T1000 (cell line): ENCODE measurements around the gene ITGA11.

Experiments
- DNase-seq: peaks from one replicate; lab custom pipeline; 2025; ENCODE audit warnings: mixed read lengths; lab: John Stamatoyannopoulos, UW

Gene ITGA11

GRCh38 chr15:68352401-68353062 lies 79.4 kb downstream of the ITGA11 start:
- peak; percentile 84 for DNase-seq

GRCh38 chr15:68349151-68349550 lies 82.8 kb downstream of the ITGA11 start:
- no peak for DNase-seq

DNA sequence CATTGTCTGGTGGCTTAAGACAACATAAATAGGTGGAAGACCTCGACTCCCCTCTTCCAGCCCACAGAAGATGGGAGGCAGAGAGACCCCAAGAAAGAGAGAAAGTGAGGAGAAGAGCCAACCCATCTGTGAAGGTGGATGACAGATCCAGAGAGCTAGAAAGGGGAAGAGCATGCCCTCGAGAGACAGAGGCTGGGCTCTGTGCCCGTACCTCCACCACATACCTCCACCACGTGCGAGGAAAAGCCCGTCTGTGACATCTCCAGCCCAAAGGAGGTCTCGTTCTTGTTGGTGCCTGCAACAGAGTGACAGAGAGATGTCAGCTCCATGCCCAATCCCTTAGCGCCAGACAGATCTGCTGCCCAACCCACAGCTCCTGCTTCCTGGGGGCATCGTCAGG lies 83.4 kb downstream of the ITGA11 start:
- DNase-seq: no peak

- no peak for DNase-seq
Measured at GRCh38 chr15:68348081-68348480, 83.9 kb downstream of the ITGA11 start.

DNA sequence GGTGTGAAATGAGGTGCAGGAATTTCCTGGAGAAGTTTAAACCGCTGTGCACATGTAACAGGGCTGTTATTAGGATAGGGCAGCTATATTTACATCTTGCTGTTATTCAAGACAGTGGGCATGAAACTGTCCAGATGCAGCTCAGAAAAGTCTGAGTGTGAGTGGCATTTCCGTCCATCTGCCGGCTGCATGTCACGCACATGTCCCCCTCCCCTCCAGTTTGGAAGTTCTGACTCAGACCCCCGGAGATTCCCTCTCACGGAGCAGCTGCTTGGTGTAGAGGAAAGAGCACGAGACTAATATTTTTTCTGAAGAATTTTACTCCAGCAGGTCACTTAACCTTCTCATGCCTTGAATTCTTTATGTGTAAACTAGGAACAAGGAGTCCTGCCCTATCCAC lies 84.6 kb downstream of the ITGA11 start:
- peak; percentile 51 for DNase-seq

DNA sequence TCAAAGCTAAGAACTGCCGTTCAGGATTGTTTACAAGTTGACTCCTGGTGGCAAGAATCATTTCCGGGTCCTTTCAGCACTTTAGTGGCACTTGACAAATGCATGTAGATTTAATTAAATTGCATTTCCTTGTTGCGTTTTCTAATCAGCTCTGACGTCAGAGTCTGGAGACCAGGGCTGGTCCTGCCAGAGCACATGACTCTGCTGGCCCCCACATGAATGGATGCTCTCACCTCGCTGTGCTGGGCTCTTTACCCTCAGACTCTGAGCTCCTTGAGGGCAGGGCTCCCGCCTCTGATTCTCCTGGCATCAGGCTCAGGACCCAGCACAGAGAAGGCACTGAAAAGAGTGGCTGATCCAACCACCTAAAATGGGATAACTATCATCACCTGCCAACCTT lies 85.0 kb downstream of the ITGA11 start:
- no peak for DNase-seq

- no peak for DNase-seq
Measured at GRCh38 chr15:68345481-68345880, 86.5 kb downstream of the ITGA11 start.

DNA sequence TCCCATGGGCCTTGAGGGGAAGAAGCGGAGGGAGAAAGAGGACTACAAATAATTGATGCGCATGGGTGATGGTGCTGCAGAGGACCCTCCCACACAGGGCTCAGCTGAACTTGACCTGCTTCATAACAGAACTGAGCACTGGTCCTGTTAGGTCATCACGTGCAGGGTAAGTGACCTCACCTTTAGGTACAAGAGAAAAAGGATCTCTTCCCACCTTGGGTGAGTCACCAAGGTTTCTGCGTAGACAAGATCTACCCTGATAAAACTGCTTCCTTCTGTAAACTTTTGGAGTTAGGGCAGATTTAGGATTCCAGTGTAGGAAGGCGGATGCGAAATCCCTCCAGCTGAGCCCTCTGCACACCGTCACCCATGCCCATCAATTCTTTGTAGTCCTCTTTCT lies 87.4 kb downstream of the ITGA11 start:
- DNase-seq: no peak

DNA sequence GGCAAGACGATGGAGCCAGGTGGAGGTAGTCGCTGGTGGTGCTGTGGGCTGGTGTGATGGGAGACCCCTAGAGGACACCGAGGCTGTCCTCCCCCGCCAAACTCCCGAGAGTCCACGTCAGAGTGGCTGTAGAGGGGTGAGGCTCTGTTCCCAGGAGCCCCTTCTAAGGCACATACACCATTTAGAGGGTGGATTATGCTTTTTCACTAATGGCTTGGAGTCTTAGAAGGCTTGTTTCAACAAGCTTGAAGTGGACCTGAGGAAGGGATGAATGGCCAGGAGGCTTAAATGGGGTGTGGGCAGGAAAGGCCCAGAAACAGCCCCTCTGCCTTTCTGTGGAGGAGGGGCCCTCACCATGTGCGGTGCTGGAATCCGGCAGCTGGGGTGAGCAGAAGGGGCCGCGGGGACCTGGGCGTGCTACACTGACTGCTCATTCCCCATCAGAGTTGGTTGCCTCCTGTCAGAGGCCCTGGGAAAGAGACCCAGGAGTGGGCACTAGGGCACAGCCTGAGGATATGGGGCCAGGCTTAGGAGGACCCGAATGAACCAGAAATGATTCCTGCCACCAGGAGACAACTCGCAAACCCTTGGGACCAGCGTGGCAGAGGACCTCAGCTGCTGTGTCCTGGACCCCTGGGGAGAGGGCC lies 88.3 kb downstream of the ITGA11 start:
- no peak for DNase-seq

- DNase-seq: no peak
Measured at GRCh38 chr15:68341760-68342725, 89.9 kb downstream of the ITGA11 start.

GRCh38 chr15:68340726-68341671 lies 91.0 kb downstream of the ITGA11 start:
- DNase-seq: no peak

GRCh38 chr15:68339481-68339880 lies 92.5 kb downstream of the ITGA11 start:
- DNase-seq: no peak

DNA sequence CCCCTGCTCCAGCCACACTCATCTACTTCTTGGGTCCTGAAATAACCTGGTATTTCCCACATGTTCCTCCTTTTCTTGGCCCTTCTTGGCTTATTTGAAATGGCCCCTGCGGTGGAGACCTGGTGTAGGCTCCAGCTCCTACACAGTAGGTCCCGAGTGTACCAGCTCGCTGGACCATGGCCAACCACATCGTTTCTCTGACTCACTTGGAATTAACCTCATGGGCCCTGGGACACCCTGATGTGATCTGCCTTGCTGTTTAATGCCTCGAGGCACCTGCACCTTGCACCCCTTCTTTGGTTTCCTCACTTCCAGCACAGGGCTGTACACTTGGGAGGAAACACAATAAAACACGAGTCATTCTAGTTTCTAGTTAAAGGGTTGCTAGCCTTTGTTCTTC lies 94.1 kb downstream of the ITGA11 start:
- no peak for DNase-seq

DNA sequence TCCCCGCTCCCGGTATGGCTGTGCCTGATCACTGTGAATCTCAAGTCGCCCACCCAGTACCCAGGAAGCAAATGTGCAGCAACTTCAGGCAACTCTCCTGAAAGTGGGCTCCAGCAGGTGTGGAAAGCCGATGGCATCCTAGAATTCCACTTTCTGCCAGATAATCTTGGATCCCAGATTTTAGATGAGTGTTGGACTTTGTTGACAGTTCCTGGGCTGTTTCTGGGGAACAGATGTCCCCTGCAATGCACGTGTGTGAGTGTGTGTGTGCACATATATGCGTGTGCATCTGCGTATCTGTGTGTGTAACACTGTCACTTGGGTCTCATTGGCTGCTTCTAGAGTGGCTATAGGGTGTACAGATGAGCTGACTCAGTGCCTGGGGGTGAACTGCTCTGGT lies 95.4 kb downstream of the ITGA11 start:
- no peak for DNase-seq

DNA sequence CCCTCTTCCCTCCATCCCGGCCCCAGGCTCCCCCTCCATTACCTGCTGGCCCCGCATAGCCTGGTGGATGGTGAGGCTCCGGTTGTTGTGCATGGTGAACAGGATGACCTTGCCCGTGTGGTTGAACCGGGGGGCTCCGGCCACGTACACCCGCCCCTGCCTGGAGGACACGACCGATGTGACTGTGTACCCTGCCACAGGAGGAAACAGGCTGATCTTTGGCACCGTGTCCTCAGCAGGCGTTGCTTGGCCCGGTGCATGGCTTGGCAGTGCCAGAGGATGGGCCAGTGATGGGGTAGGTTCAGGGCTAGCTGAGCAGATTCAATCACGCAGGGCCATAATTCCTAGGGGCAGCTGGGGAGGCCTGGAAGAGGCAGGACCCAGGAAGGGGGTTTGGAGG lies 96.3 kb downstream of the ITGA11 start:
- no peak for DNase-seq

DNA sequence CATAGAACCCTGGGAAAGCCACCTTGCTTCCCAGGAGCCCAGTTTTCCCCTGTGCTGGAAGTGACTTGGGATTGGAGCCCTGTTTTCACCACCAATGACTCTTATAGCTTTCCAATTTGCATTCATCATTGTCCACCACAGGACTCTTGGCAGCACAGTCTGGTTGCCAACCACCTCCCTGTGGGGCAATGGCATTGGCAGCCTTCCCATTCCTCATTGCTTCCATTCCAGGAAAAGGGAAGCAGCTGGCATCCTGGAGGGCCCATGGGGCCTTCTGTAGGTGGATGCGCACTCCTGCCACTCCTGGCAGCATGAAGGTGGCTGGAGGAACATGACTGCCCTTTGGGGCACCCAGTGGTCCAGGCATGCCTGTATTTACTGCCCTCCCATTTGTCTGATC lies 96.7 kb downstream of the ITGA11 start:
- DNase-seq: no peak

GRCh38 chr15:68334661-68335124 lies 97.3 kb downstream of the ITGA11 start:
- no peak for DNase-seq

DNA sequence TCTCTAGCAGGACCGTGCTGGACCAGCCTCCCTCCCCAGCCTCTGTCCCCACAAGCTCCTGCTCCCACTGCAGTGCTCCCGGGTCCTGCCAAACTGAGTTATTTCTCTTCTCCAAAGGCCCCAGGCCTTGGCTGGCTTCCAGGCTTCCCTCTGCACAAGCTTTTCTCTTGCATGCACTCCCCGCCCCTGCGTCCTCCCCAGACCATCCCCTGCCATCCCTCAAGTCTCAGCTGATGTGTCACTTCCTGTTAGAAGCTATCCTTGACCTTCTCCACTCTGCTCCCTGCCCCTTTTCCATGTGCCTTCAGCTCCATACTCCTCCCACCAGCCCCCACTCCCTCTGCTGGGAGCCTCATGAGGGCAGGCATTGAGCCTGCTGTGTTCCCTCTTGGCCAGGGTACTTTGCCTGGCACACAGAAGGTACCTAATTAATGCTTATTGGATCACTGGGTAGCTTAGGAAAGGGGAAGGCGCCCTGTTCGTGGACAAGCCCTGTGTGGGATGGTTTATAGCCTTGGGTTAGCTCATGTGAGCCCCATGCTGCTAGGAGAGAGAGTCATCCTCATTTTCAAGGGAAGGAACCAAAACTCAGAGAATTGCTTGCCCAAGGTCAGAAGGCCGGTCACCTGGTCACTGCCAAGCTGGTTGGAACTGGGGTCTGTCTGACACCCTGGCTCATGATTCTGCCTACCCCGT lies 98.0 kb downstream of the ITGA11 start:
- DNase-seq: no peak

DNA sequence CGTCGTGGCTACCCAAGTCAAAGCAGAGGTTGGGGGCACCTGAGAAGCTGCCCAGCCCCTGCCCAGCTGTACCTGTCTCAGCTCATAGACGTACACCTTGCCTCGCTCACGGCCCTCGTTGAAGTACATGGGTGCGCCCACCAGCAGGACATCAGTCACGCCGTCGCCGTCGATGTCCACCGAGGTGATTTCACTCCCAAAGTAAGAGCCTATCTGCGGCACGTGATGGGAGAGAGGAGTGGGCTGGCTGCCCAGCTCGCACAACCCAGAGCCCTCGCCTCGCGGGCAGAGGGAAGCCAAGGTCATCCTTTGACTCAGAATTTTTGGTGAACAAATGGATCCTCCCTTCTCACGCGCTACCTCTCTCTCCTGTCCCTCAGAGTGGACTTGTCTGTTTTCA lies 99.7 kb downstream of the ITGA11 start:
- DNase-seq: no peak

DNA sequence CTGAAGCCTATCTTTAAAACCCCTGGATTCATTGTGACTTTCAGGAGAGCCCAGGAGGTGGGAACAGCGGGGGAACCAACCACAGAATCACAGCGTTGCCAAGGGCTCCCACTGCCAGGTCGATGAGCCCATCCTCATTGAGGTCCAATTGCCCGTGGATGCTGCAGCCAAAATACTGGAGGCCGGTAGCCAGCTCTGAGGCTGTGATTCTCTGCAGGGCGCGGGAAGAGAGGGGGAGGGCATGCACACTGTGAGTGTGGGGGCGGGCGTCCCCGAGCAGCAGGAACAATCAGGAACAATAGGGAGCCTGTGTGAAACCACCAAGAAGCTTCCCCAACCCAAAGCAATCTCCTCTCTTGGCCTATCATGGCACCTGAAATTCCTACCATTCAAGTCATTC lies 101.1 kb downstream of the ITGA11 start:
- no peak for DNase-seq

DNA sequence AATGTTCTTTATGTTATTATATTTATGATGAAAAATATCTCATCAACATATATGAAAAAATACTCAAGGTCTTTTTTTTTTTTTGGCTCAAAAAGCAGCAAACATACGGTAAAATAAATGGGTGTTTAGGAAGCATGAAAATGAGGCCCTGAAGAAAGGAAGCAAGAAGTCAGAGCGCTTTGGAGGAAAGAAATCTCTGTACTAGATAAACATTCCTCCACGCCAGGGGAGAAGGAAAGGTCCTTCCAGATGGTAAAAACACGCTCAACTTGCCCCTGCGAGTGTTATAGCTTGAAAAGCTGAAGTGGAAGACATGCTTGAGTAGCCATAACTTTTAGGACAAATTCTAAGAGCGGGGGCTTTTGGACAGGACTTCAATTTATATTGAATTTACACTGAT lies 101.5 kb downstream of the ITGA11 start:
- DNase-seq: no peak
